Calu3 (cell line): Measurements from ENCODE around the gene GUCY1B1. TPM values are rescaled to one million over a fixed set of nuclear protein-coding genes. Genes with fewer than 3 reads are reported as not detected.

ENCODE experiments used
- BruUV-seq: library from RNA; stranded (reverse); fragments of 400-500 nt; replicated peaks from 2 replicates; lab custom pipeline; 2021; lab: Mats Ljungman, UMichigan
- CTCF ChIA-PET: fragments of 300-600 bp; sonication (Branson Sonifier 250); formaldehyde crosslinking; loops from one replicate; lab custom pipeline; 2022; ENCODE audit warnings: antibody characterized with exemption; lab: Charles Lee
- DNase-seq: peaks from one replicate; pipeline ENCODE4 v3.0.0; 2022
- H3K27ac Mint-ChIP-seq: one replicate; pipeline ENCODE4 v1.8.0; 2022; ENCODE audit warnings: mixed read lengths; ENCODE audit not compliant: unreplicated experiment
- H3K27me3 Mint-ChIP-seq: one replicate; pipeline ENCODE4 v1.8.0; 2022; ENCODE audit warnings: mixed read lengths; ENCODE audit not compliant: unreplicated experiment
- H3K36me3 Mint-ChIP-seq: one replicate; pipeline ENCODE4 v1.8.0; 2022; ENCODE audit warnings: mild to moderate bottlenecking, moderate library complexity, mixed read lengths; ENCODE audit not compliant: insufficient read depth, unreplicated experiment
- H3K4me1 Mint-ChIP-seq: one replicate; pipeline ENCODE4 v1.8.0; 2022; ENCODE audit warnings: mild to moderate bottlenecking, low read depth, mixed read lengths; ENCODE audit not compliant: unreplicated experiment
- H3K4me3 Mint-ChIP-seq: one replicate; pipeline ENCODE4 v1.8.0; 2022; ENCODE audit warnings: mild to moderate bottlenecking, low read depth, moderate library complexity, mixed read lengths; ENCODE audit not compliant: unreplicated experiment
- H3K9me3 Mint-ChIP-seq: one replicate; pipeline ENCODE4 v1.8.0; 2022; ENCODE audit warnings: low read depth, mixed read lengths; ENCODE audit not compliant: unreplicated experiment
- intact Hi-C: fragments of 100-400 bp; cut with micrococcal nuclease; formaldehyde crosslinking; loops from one replicate; pipeline ENCODE4 v1.10.0; 2022; ENCODE audit not compliant: unreplicated experiment
- total RNA-seq: library from RNA; stranded (reverse); gene quantifications from 2 replicates; pipeline ENCODE4 v1.2.3, GENCODE V29; 2022
- TF ChIP-seq, protein P1 (sequence below): fragments of 200-600 bp; IDR thresholded peaks from one replicate; pipeline ENCODE4 v1.8.0; 2022; ENCODE audit warnings: antibody characterized with exemption; ENCODE audit not compliant: unreplicated experiment

GUCY1B1 gene
- total RNA-seq, 1 experiment from 2014 or later, result 19.3 TPM

DNA sequence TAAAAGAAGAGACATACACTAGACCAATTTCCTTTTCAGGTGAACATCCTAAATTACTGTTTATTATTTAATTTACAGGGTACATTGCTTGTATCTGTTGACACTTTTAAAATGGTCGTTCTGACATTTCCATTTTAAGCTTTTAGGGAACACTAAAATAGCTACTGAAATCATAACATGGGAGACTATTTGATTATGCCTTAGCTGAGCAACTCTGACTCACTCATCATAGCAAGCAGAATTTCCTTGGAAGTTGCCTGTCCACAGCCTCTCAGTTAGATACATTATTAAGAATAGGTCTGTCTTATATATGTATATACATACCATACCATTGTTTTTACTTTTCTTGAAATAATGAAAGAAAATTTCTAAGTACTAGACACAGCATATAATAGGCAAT, 22.0 kb downstream of the GUCY1B1 start:
- Mint-ChIP-seq H3K9me3 (no peaks in the 10 kb centered on the region), H3K36me3 (no peaks in the 10 kb centered on the region), H3K27ac (no peak overlapping the region), H3K27me3 (no peaks in the 10 kb centered on the region), H3K4me3 (no peak overlapping the region), H3K4me1 (peaks cover 9% of the 10 kb centered on the region)
- TF ChIP-seq, protein P1, sequence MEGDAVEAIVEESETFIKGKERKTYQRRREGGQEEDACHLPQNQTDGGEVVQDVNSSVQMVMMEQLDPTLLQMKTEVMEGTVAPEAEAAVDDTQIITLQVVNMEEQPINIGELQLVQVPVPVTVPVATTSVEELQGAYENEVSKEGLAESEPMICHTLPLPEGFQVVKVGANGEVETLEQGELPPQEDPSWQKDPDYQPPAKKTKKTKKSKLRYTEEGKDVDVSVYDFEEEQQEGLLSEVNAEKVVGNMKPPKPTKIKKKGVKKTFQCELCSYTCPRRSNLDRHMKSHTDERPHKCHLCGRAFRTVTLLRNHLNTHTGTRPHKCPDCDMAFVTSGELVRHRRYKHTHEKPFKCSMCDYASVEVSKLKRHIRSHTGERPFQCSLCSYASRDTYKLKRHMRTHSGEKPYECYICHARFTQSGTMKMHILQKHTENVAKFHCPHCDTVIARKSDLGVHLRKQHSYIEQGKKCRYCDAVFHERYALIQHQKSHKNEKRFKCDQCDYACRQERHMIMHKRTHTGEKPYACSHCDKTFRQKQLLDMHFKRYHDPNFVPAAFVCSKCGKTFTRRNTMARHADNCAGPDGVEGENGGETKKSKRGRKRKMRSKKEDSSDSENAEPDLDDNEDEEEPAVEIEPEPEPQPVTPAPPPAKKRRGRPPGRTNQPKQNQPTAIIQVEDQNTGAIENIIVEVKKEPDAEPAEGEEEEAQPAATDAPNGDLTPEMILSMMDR, result no peak
- no peak for DNase-seq
- BruUV-seq, result no TSS peak
- intact Hi-C loops, result loop anchor here (10.0 kb wide), 1 partner anchor 86 kb away; no protein-coding TSS in a partner anchor
- CTCF ChIA-PET, result no interaction called here

DNA sequence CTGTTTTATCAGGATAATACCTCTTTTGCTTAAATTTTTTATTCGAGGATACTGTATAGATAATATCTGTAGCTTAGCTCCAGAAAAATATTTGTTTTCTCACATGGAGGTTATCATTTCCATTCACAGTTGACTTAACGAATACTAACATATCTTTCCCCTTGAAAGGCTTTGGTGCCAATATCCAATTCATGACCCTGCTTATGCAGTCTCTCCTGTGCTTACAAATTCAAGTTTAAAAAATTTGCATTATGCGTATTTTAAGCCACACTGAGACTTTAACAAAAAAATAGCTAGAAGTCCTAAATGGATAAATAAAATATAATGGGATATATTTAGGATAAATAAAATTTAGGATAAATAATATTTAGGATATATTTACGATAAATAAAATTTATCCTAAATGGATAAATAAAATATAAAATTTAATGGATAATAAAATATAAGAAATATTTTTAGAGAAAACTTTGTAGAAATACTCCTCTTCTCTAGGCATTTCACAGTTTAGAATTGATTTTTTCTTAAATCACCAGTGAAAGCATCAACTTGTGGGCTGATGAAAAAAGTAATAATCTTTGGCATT, 22.5 kb downstream of the GUCY1B1 start:
- Mint-ChIP-seq H3K9me3 (no peaks in the 10 kb centered on the region), H3K27ac (no peak overlapping the region), H3K36me3 (no peaks in the 10 kb centered on the region), H3K4me3 (no peak overlapping the region), H3K27me3 (no peaks in the 10 kb centered on the region), H3K4me1 (peaks cover 9% of the 10 kb centered on the region)
- no TSS peak for BruUV-seq
- CTCF ChIA-PET, result no interaction called here
- TF ChIP-seq, protein P1, result no peak
- intact Hi-C loops, result loop anchor here (10.0 kb wide), 1 partner anchor 87 kb away; no protein-coding TSS in a partner anchor
- no peak for DNase-seq

DNA sequence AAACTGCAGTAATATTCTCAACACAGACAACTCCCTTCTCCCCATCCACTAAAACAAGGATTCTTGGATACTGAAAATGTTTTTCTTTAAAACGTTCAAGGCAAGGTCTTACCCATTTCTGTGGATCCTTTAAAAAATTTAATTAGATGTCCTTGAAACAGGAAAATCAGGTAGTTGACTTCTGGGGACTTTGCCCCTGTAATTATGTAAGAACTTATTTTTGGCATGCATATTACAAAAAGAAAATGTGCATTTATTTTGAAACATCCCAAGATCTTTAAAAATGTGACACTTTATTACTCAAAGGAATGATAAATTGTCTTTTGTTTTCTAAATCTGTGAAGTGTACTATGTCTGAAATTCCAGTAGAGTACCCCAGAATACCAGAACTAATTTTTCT, 25.8 kb downstream of the GUCY1B1 start:
- TF ChIP-seq, protein P1, result no peak
- H3K4me3 Mint-ChIP-seq, result no peak overlapping the region
- H3K4me1 Mint-ChIP-seq, result peaks cover 9% of the 10 kb centered on the region
- intact Hi-C loops, result loop anchor here (10.0 kb wide), 1 partner anchor 90 kb away; no protein-coding TSS in a partner anchor
- CTCF ChIA-PET, result no interaction called here
- H3K27ac Mint-ChIP-seq, result no peak overlapping the region
- DNase-seq, result no peak
- peaks cover 5% of the 10 kb centered on the region for H3K36me3 Mint-ChIP-seq
- no TSS peak for BruUV-seq
- H3K27me3 Mint-ChIP-seq, result no peaks in the 10 kb centered on the region
- H3K9me3 Mint-ChIP-seq, result no peaks in the 10 kb centered on the region

DNA sequence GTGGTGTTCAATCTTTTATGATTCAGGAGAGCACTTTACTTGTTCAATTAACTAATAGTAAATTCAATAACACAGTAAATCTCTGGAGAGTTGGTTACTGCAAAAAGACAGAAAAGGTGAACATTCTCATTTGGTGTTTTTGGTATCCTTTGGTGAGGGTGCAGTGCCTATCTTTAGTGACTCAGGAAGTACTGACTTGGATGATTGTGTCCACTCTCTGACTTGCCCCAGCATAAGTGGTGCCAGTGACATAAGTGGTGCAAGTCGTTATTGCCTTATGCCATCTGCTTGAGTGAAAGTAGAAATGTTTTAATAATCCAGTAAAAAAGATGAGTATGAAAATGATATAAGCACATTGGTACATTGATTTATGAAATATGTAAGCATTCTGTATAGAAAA, 27.0 kb downstream of the GUCY1B1 start:
- no peak for DNase-seq

More for the DNA sequence above, 27.0 kb downstream of the GUCY1B1 start:
- Mint-ChIP-seq H3K4me1 (no peaks in the 10 kb centered on the region), H3K27me3 (no peaks in the 10 kb centered on the region), H3K36me3 (peaks cover 5% of the 10 kb centered on the region), H3K4me3 (no peak overlapping the region), H3K27ac (no peak overlapping the region), H3K9me3 (no peaks in the 10 kb centered on the region)
- TF ChIP-seq, protein P1, result no peak
- CTCF ChIA-PET, result no interaction called here
- no TSS peak for BruUV-seq
- intact Hi-C loops, result loop anchor here (2.0 to 10.0 kb wide), 2 partner anchors 91 to 257 kb away; no protein-coding TSS in a partner anchor
